GM13977 (cell line): ENCODE results near the gene CCNA2.

Source experiments
- DNase-seq: peaks from one replicate; pipeline ENCODE4 v3.0.0; 2012; ENCODE audit warnings: low spot score
- in situ Hi-C: fragments of 300-500 bp; cut with MboI; formaldehyde crosslinking; loops from one replicate; pipeline ENCODE4 v1.12.0; 2022; ENCODE audit warnings: low sequenced_read_pairs, low pct_unique_long_range_greater_than_20kb, mixed read lengths, inconsistent platforms; ENCODE audit not compliant: unreplicated experiment
- TF ChIP-seq, protein P1 (sequence below): IDR thresholded peaks from 2 replicates; pipeline ENCODE4 v1.5.1; 2012; ENCODE audit warnings: mild to moderate bottlenecking, control low read depth; ENCODE audit not compliant: insufficient read depth; ENCODE audit errors: extremely low read depth, missing control alignments

The CCNA2 gene

DNA sequence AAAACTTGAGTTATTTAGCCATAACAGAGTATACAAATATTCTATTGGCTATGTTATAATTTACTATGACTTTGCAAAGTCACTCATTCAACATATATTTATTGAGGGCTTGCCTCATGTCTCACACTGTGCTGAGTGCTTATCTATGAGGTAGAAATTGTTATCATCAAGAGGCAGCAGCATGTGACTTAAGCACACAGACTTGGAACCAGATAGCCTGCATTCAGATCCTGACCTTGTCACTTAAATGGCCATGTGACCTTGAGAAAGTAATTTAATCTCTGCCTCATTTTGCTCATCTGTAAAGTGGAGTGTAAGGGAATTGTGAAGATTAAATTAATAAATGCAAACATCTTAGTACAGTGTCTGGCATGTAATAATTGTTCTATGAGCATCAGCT, 32.7 kb downstream of the CCNA2 start:
- TF ChIP-seq, protein P1, sequence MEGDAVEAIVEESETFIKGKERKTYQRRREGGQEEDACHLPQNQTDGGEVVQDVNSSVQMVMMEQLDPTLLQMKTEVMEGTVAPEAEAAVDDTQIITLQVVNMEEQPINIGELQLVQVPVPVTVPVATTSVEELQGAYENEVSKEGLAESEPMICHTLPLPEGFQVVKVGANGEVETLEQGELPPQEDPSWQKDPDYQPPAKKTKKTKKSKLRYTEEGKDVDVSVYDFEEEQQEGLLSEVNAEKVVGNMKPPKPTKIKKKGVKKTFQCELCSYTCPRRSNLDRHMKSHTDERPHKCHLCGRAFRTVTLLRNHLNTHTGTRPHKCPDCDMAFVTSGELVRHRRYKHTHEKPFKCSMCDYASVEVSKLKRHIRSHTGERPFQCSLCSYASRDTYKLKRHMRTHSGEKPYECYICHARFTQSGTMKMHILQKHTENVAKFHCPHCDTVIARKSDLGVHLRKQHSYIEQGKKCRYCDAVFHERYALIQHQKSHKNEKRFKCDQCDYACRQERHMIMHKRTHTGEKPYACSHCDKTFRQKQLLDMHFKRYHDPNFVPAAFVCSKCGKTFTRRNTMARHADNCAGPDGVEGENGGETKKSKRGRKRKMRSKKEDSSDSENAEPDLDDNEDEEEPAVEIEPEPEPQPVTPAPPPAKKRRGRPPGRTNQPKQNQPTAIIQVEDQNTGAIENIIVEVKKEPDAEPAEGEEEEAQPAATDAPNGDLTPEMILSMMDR, result no peak
- in situ Hi-C loops, result no loop called here
- DNase-seq, result no peak

DNA sequence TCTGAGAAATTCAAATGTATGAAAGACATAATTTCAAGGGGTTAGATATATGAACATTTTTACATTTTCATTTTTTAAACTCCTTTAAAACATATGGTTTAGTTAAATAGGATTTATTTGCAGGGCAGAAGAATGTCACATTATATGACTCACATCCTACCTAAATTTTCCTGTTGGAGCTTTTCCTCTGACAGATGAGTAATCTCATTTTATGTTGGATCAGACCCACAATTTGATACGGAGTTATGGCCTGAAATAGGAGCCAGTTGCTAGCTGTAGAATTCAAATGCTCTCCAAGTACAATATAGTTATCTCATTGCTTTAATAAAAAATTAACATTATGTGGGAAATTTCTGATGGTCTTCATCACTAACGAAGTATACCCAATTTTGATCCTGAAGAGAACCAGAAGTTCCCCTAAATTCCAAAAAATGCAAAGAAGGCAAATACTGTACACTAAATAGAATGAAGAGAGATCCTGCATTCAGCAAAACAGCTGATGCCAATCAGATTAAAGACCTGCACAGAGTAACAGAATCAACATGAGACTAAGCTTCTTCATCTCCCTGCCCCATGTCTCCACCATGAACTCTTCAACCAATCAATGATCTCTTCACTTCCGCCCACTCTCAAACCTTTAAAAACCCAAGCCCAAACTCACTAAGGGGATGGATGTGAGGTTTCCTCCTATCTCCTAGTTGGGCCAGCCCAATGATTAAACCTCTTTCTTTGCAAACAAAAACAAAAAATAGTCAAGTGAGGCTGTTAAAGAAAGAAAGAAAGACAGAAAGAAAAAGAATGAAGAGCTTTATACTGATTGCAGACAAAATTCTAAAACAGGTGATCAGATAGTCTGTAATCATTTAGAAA, 33.5 kb downstream of the CCNA2 start:
- TF ChIP-seq, protein P1, result no peak
- no peak for DNase-seq

DNA sequence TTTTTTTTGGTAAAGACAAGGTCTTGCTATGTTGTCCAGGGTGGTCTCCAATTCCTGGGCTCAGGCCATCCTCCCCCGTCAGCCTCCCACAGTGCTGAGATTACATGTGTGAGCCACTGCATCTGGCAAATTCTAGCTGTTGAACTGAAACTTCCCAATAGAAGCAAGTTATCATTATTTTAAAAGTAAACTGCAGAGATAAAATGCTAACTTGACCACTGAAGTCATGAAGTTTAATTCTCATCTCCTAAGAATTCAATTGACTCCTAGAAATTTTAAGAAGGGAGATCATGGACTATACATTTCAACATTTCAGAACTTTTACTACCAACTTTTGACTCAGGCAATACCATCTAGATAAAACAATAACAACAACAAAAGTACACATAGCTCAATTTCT, 34.2 kb downstream of the CCNA2 start:
- TF ChIP-seq, protein P1, result no peak
- DNase-seq, result no peak
- in situ Hi-C loops, result no loop called here

More for the DNA sequence above, 33.5 kb downstream of the CCNA2 start:
- in situ Hi-C loops, result no loop called here

DNA sequence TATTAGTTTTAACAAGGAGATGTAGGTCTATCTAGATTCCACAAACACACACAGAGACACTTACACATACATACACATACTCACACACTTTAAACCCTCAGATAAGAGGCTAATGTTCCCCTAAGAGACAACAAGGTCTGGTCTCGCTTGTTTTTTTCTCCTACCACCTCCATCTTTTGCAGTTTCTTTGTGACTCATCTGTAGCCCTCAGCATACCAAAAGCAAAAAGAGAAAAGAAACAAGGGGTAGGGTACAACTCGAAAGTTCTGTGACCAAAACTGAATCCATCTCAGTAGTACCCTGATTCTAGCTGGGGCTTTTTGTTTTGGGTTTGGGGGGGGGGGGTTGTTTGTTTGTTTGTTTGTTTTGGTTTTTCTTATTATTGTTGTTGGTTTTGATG, 34.8 kb downstream of the CCNA2 start:
- in situ Hi-C loops, result no loop called here
- TF ChIP-seq, protein P1, result no peak
- peak; percentile 35 for DNase-seq

DNA sequence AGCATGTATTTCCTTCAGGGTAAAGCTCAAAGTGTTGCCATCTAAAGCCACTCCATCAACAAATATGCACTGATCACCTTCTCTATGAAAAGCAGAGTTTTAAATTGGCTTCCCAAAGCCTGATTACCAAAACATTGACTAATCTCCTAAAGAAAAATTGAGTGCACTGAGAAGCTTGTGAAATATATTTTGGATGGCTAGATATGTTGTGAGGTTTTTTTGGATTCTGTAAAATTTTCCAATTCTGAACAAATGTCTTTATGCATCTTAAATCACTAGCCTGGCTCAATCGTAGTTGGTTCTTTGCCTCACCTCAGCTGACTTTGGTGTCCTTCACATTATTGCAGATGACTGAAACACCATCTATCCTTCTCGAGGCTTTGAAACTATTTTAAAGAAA, 37.5 kb downstream of the CCNA2 start:
- TF ChIP-seq, protein P1, result no peak
- in situ Hi-C loops, result no loop called here
- no peak for DNase-seq

DNA sequence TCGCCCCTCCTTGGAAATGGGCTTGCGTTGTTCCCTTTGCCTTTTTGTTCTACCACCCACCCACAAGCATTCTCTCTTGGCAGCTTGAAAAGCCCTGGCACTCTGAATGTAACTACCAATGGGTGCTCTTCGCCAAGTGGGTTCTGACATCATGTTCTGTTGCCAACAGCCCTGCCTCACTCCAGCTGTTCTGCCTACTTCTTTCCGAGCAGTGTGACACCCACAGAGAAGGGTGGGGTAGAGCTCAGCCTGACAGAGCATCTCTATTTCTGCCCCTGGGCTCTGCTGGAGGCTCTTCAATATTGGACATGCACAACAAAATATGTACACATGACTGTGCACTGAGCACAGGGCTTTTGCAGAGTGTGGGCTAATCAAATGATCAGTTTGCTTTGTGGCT, 38.2 kb downstream of the CCNA2 start:
- DNase-seq, result no peak
- TF ChIP-seq, protein P1, result no peak
- in situ Hi-C loops, result no loop called here
